HG03442 (cell line): ENCODE results near the gene PTCHD4.
"Not testable (repeated sequence)": the region's sequence is repeated elsewhere in the genome, so short reads cannot be mapped to it uniquely, and the experiment has no call there.

Experiments
- ATAC-seq: cut with Tn5 transposase; IDR thresholded peaks from one replicate; pipeline ENCODE4 v1.9.1; 2021; ENCODE audit warnings: mild to moderate bottlenecking, moderate library complexity; ENCODE audit not compliant: unreplicated experiment

Gene PTCHD4

GRCh38 chr6:48111143-48111506 is at the start of gene PTCHD4:
Gene PTCHD4, minus strand, starts transcription at chr6:48111197. Its CDS starts 42,240 bp downstream, at chr6:48068957.
- ATAC-seq = peak; percentile 38

GRCh38 chr6:48151142-48151541 is 40.1 kb upstream of the PTCHD4 start:
- no peak for ATAC-seq

- ATAC-seq = no peak
Measured at GRCh38 chr6:48150701-48151100, 39.7 kb upstream of the PTCHD4 start.

- no peak for ATAC-seq
Measured at GRCh38 chr6:48147051-48147450, 36.1 kb upstream of the PTCHD4 start.

DNA sequence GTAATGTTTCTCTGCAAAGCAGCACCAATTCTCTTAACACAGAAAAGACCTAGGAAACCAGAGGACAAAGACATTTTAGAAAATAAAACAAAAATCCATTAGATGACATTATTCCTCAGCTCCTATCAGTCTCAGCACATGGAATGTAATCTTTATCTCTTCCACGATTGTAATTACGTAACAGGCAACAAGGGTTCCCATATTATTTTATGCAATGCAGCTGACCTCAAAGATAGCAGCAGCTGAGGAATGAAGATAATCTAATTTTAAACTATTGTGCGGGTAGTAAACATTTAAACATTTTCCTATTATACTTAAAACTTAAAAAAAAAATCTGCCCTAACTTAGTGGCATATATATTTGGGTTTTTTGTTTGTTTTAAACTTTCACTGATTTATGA is 33.0 kb upstream of the PTCHD4 start:
- no peak for ATAC-seq

DNA sequence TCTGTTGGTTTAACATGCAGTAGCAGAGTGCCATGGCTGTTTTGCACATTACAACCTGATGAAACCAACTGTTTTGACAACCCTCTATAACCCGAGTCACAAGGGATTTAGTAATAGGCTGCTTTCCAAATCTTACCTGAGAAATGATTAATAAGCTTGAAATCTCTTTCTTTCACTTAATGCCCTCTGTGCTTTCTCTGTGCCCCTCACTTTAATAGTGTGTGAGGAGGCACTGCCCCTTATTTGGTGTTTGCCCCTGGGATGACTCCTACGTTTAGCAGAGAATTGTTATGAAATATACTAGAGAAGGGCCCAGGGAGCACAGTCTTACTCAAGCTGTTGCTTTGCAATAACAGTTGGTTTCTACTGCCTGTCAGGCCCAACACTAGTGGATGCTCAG is 31.0 kb upstream of the PTCHD4 start:
- ATAC-seq = no peak

- ATAC-seq = no peak
Measured at GRCh38 chr6:48139818-48140614, 29.0 kb upstream of the PTCHD4 start.

GRCh38 chr6:48136856-48137255 is 25.9 kb upstream of the PTCHD4 start:
- no peak for ATAC-seq

- no peak for ATAC-seq
Measured at GRCh38 chr6:48135323-48136084, 24.5 kb upstream of the PTCHD4 start.

GRCh38 chr6:48134246-48134645 is 23.2 kb upstream of the PTCHD4 start:
- ATAC-seq = no peak

DNA sequence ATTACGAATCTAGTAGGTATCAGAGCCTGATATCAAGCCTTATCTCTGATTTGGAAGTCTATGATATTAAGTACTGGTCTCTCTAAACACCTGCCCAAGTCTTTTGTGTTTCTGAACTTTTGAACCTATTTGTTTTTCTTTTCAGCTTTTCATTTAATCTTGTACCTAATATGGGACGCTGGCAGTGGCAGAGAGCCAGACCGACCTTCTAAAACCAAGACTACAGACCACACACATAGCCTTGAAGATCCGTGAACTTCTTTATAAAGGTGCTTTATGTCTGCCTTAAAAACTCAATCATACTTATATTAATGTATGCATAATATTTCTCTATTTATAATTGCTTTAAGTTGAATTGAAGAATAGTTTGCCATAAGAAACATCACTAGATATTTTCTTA is 12.6 kb upstream of the PTCHD4 start:
- no peak for ATAC-seq

- ATAC-seq = not testable (repeated sequence)
Measured at GRCh38 chr6:48121983-48122749, 11.2 kb upstream of the PTCHD4 start.

GRCh38 chr6:48116699-48117645 is 6.0 kb upstream of the PTCHD4 start:
- no peak for ATAC-seq

DNA sequence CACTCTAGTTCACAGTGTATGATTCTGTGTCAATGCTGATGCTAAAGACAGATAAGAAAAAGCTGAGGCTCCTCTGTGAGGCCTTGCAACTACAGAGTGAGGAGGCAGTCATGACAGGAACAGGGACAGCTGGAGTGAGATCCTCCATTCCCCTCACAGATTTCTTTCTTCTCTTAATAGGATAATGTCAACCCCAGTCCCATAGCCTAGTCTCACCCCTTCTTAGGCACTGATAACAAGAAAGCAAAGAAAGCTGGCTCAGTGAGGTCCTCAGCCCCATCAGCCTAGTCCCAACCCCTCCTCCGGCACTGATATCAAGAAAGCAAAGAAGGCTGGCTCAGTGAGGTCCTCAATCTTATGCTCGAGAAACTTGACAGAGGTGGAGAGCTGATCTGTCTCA is 2.1 kb upstream of the PTCHD4 start:
- no peak for ATAC-seq

GRCh38 chr6:48111575-48111974 is 578 bp upstream of the PTCHD4 start:
- no peak for ATAC-seq

DNA sequence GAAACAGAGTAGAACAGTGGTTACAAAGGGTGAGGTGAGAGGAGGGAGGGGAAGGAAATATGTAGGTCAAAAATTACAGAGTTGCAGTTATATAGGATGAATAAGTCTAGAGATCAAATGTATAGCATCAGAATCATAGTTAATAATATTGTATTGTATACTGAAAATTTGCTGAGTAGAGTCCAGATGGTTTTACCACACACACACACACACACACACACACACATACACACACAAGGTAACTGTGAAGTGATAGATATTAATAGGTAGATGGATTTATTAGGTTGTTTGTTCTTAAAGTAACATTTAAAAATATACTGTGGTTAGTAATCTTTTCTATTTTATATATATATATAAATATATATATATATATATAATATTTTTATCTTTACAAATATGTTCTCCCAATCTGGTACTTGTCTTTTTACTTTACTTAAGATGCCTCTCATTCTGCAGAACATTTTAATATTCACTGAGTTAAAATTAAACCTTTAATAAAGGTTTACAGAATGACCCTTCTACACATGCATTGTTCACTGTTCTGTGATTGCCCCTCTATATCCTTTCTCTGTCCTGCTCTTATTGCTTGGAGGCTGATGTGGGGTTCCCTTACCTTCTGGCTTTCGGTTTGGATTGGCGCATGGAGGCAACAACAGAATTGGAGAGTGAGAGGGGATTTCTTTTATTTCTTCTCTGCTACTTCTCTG is 408 bp downstream of the PTCHD4 start:
- peak; percentile 15 for ATAC-seq

DNA sequence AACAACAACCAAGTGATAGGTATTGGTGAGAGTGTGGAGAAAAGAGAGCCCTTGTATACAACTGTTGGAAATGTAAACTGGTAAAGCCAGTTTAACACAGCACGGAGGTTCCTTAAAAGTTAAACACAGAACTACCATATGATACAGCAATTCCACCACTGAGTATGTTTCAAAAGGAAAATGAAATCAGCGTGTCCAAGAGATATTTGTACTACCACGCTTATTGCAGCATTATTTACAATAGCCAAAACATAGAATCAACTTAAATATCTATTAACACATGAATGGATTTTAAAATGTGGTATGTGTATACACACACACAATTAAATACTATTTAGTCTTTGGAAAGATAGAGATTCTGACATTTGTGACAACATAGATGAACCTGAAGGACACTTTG is 1.1 kb downstream of the PTCHD4 start:
- no peak for ATAC-seq

DNA sequence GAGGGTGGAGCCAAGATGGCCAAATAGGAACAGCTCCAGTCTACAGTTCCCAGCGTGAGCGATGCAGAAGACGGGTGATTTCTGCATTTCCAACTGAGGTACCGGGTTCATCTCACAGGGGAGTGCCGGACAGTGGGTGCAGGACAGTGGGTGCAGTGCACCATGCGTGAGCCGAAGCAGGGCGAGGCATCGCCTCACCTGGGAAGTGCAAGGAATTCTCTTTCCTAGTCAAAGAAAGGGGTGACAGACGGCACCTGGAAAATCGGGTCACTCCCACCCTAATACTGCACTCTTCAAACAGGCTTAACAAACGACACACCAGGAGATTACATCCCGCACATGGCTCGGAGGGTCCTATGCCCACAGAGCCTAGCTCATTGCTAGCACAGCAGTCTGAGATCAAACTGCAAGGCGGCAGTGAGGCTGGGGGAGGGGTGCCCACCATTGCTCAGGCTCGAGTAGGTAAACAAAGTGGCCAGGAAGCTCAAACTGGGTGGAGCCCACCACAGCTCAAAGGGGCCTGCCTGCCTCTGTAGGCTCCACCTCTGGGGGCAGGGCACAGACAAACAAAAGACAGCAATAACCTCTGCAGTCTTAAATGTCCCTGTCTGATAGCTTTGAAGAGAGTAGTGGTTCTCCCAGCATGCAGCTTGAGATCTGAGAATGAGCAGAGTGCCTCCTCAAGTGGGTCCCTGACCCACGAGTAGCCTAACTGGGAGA is 8.4 kb downstream of the PTCHD4 start:
- ATAC-seq = not testable (repeated sequence)

- peak; percentile 95 for ATAC-seq
Measured at GRCh38 chr6:48101290-48101689, 9.7 kb downstream of the PTCHD4 start.
